Epithelial cell of esophagus (primary cell): Measurements from ENCODE around the gene LYPD3.
A peak's percentile ranks its signal among the peaks of the same experiment; 100 is the strongest.

Experiments
- DNase-seq: peaks from one replicate; pipeline ENCODE4 v3.0.0; 2010; ENCODE audit warnings: low read depth
- H3K4me3 ChIP-seq: 2 replicates; pipeline ENCODE4 v1.5.1; 2011; ENCODE audit warnings: mild to moderate bottlenecking, low read length, control low read depth
- TF ChIP-seq, protein P1 (sequence below): IDR thresholded peaks from 2 replicates; pipeline ENCODE4 v1.5.1; 2011; ENCODE audit warnings: low read depth, mild to moderate bottlenecking, low read length, control low read depth, inconsistent platforms; ENCODE audit not compliant: insufficient read depth; ENCODE audit errors: missing control alignments

The LYPD3 gene

DNA sequence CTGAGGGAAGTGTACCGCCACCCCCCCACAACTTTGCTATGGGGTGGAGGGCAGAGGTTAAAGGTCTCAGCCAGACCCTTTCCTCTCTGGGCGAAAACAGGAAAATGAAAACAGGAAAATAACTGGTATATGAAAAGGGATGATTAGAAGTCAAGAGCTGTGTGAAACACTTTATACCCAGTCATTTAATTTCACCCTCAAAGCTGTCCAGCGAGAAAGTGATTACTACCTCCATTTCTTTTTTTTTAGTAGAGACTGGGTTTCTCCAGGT lies 39.7 kb upstream of the LYPD3 start:
- no peak overlapping the region for H3K4me3 ChIP-seq
- DNase-seq, result no peak
- TF ChIP-seq, protein P1, sequence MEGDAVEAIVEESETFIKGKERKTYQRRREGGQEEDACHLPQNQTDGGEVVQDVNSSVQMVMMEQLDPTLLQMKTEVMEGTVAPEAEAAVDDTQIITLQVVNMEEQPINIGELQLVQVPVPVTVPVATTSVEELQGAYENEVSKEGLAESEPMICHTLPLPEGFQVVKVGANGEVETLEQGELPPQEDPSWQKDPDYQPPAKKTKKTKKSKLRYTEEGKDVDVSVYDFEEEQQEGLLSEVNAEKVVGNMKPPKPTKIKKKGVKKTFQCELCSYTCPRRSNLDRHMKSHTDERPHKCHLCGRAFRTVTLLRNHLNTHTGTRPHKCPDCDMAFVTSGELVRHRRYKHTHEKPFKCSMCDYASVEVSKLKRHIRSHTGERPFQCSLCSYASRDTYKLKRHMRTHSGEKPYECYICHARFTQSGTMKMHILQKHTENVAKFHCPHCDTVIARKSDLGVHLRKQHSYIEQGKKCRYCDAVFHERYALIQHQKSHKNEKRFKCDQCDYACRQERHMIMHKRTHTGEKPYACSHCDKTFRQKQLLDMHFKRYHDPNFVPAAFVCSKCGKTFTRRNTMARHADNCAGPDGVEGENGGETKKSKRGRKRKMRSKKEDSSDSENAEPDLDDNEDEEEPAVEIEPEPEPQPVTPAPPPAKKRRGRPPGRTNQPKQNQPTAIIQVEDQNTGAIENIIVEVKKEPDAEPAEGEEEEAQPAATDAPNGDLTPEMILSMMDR, result no peak

- TF ChIP-seq, protein P1, result no peak
- H3K4me3 ChIP-seq, result peak within 1 kb of the TSS; percentile 97
- peak; percentile 41 for DNase-seq
These were observed 39.2 kb upstream of the LYPD3 start, which contains the start of gene PHLDB3 for GRCh38 chr19:43504426-43505185. PHLDB3 (minus strand) TSS chr19:43504746; CDS start chr19:43504118, 628 bp downstream.

DNA sequence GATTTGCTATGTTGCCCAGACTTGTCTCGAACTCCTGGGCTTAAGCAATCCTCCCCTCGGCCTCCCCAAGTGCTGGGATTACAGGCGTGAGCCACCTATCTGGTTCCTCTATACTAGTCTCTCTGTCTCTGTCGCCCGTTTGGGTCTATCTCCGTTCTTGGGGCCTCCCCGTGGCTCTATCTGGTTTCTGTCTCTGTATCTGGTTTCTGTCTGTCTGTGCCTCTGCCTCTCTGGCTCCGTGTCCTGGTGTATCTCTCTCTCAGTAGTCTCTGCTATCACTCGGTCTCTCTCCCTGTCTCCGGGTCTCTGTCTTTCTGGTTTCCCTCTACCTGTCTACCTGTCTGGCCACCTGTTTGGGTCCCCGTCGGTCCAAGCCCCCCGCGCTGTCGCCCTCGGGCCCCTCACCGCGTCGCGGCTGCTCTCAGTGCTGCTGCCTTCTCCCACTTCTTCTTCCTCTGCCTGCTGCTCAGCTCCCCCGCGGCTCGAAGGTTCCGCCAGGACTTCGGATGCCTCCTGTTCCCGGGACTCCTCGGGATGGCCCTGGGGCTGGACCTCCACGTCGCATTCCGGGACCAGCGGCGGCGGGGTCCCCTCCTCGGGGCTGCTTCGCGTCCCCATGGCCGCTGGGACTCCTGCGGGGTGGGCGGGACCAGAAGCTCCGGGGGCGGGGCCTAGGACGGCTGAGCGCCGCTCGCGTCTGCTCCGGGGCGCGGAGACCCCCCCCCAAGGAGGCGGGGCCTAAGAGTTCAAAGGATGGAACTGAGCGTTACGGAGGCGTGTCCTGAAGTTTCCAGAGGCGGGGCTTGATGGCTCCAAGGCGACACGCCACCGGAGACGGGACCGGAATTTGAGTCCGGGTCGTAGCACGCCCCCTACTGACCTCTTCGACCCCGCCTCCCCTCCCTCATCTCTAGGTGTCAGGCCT lies 38.4 kb upstream of the LYPD3 start:
- TF ChIP-seq, protein P1, result peak; percentile 14
- peak; percentile 95 for DNase-seq
- H3K4me3 ChIP-seq, result peak overlapping the region; percentile 97

DNA sequence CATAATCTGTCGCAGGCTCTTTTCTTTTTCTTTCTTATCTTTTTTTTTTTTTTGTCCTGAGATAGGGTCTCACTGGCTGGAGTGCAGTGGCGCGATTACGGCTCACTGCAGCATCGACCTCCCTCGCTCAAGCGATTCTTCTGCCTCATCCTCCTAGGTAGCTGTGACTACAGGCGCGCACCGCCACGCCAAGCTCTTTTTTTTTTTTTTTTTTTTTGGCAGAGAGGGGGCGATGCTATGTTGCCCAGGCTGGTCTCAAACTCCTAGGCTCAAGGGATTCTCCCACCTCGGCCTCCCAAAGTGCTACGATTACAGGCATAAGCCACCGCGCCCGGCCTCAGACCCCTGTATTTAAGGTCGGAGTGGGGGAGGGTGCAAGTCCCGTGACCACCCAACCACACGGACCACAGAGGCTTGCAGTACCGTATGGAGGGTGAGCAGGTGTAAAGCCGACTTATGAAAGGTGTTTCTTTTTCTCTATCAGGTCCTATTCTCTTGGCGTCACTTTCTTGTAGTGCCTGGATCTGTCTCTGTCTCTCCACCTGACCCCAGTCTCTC lies 37.1 kb upstream of the LYPD3 start:
- no peak for DNase-seq
- H3K4me3 ChIP-seq, result peak overlapping the region; percentile 97
- TF ChIP-seq, protein P1, result no peak

DNA sequence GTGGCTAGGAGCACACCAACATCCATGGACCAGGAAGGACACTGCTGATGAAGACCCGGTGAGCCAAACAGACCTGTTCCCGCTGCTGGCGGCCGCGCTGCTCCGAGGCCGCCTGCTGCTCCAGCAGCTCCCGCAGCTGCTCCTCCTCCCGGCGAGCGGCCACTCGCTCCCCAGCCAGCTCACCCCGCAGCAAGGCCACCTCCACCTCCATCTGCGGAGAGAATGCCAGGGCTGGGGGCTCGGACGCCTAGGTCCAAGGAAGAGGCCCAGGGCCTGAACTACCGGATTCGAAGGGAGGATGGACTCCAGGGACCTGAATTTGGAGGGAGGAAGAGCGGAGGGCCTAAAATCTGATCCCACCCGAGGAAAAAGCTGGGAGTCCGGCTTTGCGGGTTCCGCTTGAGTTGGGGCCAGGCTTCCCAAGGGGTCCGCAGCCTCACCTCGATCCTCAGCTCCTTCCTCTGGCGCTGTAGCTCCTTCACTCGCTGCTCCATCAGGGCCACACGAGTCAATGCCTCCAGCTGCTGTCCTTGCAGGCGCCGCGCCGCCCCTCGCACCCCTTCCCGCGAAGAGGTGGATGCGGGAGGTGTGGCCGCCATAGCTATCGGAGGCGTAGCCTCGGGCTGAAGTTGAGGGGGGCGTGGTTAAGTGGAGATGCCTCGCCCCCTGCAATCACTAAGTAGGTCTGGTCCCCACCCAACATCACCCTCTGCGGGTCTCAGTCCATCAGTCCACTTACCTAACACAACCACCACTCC lies 36.4 kb upstream of the LYPD3 start:
- no peak for DNase-seq
- TF ChIP-seq, protein P1, result no peak
- H3K4me3 ChIP-seq, result no peak overlapping the region

GRCh38 chr19:43499042-43499441 lies 33.6 kb upstream of the LYPD3 start:
- H3K4me3 ChIP-seq, result no peak overlapping the region
- no peak for DNase-seq
- TF ChIP-seq, protein P1, result no peak
